Sciatic nerve (tissue), 2 donors: Measurements from ENCODE around the gene KRI1. TPM values are rescaled to one million over a fixed set of nuclear protein-coding genes. Genes with fewer than 3 reads are reported as not detected.
A peak's percentile ranks its signal among the peaks of the same experiment; 100 is the strongest.
"Not testable (repeated sequence)": the region's sequence is repeated elsewhere in the genome, so short reads cannot be mapped to it uniquely, and the experiment has no call there.

Experiments
- ATAC-seq: fragments of 200-7000 bp; cut with Tn5 transposase; one replicate; pipeline ENCODE4 v1.9.1; 2020; ENCODE audit warnings: mild to moderate bottlenecking, moderate library complexity
- DNase-seq: peaks from one replicate; pipeline ENCODE4 v3.0.0-alpha.2; 2020; ENCODE audit warnings: low spot score
- intact Hi-C: fragments of 100-400 bp; cut with DNase I; formaldehyde crosslinking; loops from one replicate; pipeline ENCODE4 v1.14.2; 2022
- total RNA-seq: library from RNA; stranded (reverse); fragmentation: NEBNext Ultra II Directional; extraction: Animal tissue kit (Norgen Biotek cat#: 25700); gene quantifications from one replicate; pipeline ENCODE4 v1.2.1, GENCODE V29; 2021
- donor health status: DM: no; HTN: no; CAD: no.
- donor health status: DM: no; HTN: no; CAD: no.

Gene KRI1
- total RNA-seq, 1 donor from 2014 or later, result 25.0 TPM

- ATAC-seq (peak; percentile 87), DNase-seq (peak; percentile 93)
- intact Hi-C loops, result loop anchor here (2.0 kb wide), 1 partner anchor 64 kb away; no protein-coding TSS in a partner anchor
Measured at GRCh38 chr19:10580979-10581631, 15.3 kb upstream of the KRI1 start.

GRCh38 chr19:10577951-10578350 lies 12.1 kb upstream of the KRI1 start:
- intact Hi-C loops, result no loop called here
- DNase-seq, result no peak
- no peak for ATAC-seq

GRCh38 chr19:10575011-10575716 lies 9.4 kb upstream of the KRI1 start:
- no peak for ATAC-seq
- intact Hi-C loops, result no loop called here

DNA sequence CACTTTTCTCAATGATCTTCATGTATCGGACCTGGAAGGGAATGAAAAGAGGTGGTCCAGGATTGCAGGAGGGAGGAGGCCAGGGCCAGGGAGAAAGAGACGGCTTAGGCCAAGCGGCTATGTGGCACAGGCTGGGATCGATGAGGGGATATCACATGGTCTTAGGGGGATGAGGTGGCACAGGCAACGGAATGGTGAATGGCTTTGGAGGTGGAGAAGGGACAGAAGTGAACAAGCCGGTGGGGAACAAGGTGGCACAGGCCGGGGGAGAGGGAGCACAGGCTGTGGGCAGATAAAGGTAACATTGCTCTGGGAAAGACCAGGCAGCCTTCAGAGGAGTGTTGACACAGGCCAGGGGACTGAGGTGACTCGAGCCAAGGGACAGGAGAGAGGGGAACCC lies 8.7 kb upstream of the KRI1 start:
- DNase-seq, result no peak
- ATAC-seq, result no peak
- intact Hi-C loops, result no loop called here

More at GRCh38 chr19:10575011-10575716, 9.4 kb upstream of the KRI1 start:
- no peak for DNase-seq

DNA sequence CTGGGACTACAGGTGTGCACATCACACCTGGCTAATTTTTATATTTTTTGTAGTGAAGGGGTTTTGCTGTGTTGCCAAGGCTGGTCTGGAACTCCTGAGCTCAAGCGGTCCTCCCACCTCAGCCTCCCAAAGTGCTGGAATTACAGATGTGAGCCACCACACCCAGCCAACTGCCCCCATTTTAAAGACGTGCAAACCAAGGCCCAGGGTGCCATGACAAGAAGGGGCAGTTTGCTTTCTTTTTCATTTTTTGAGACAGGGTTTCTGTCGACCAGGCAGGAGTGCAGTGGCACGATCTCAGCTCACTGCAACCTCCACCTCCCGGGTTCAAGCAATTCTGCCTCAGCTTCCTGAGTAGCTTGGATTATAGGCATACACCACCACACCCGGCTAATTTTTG lies 8.0 kb upstream of the KRI1 start:
- ATAC-seq, DNase-seq, intact Hi-C loops: not testable (repeated sequence)

DNA sequence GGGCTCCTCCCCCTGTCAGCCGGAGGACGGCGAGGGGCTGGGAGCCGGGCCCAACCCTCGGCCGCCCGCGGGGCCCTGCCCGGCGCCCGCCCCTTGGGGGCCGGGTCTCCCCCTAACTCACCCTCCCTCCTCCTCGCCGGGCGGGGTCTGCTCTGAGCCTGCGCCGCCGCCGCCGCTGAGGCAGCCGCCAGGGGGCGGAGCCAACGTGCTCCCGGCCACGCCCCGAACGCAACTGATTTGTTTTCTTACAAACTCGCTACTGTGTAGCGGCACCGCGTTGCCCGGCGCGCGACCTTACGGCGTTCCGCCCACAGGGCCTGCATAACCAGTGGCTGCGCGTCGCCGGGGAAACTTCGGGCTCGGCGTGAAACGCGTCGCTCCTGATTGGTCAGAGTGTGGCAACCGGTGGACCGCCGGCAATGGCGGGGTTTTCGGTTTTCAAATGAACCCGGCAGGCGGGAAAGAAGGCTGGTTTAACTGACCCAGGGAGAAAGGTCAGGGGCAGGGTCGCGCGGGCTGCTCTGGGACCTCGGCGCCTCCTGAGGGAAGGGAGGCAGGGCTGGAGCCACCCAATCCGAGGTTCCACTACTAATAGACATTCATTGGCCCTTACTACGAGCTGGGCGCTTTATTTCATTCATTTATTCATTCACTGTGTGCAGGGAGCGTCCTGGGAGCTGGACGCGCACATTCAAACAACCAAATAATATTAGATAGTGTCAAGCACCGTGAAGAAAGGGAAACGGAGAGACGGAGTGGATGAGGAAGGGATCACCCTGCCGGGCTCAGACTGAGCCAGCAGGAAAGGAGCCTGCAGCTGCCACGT lies 3.2 kb upstream of the KRI1 start, which contains the start of gene CDKN2D:
Gene CDKN2D (minus strand): TSS at position 154 of the 826 bp plus-strand sequence. CDS start 326 bp downstream, outside the sequence.
- DNase-seq (peak; percentile 100), ATAC-seq (peak; percentile 92)
- intact Hi-C loops, result loop anchor here (10.0 kb wide), 1 partner anchor 154 kb away; no protein-coding TSS in a partner anchor

DNA sequence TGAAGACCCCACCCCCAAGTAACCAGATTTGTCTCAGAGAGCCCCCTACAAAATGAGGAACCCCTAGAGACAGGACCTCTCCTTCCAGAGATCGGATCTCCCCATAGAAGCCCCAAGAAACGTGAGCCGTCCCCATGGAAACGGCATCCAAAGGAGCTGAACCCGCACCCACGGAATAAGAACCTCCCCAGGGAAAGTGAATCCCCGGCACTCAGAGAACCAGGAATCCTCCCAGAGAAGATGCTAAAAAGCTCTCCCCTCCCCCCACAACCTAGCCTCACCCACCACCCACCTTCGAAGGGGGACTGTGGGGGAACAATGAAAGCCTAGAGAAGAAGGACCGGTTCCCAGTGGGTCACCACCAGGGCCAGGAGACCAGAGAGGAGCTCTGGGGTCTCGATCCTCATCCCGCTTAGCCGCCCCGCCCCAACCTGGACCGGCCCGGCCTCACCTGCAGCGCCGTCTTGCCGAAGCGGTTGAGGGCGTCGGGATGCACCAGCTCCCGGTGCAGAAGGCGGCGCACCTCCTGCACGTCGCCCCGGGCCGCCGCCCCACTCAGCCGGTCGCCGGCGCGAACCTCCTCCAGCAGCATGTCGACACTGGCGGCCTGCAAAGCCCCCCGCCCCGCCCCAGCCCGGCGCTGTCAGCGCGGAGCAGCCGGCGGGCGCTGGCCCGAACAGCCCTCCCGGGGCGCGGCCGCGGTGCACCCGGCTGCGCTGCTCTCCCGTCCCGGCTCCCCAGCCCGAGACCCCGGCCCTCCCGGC lies 2.4 kb upstream of the KRI1 start:
- intact Hi-C loops, result loop anchor here (10.0 kb wide), 1 partner anchor 153 kb away; no protein-coding TSS in a partner anchor
- no peak for ATAC-seq
- DNase-seq, result peak; percentile 72

DNA sequence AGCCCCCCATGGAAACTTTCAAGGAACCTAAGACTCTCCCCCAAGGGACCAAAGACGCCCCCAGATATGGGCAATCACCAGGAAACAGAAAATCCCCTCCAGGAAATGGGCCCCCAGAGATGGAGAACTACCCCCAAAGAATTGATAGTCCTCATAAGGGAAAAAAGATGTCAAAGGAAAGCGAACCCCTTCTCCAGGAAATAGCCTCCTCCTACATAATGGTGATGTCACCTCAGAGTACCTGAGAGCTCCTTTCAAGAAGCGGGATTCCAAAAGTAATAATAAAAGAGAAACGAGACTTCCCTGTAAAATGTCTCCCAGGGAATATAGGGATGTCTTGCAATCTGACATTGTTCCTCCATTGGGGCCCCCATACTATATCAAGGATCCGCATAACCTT lies 1.8 kb upstream of the KRI1 start:
- no peak for DNase-seq
- intact Hi-C loops, result loop anchor here (10.0 kb wide), 1 partner anchor 153 kb away; no protein-coding TSS in a partner anchor
- ATAC-seq, result no peak

DNA sequence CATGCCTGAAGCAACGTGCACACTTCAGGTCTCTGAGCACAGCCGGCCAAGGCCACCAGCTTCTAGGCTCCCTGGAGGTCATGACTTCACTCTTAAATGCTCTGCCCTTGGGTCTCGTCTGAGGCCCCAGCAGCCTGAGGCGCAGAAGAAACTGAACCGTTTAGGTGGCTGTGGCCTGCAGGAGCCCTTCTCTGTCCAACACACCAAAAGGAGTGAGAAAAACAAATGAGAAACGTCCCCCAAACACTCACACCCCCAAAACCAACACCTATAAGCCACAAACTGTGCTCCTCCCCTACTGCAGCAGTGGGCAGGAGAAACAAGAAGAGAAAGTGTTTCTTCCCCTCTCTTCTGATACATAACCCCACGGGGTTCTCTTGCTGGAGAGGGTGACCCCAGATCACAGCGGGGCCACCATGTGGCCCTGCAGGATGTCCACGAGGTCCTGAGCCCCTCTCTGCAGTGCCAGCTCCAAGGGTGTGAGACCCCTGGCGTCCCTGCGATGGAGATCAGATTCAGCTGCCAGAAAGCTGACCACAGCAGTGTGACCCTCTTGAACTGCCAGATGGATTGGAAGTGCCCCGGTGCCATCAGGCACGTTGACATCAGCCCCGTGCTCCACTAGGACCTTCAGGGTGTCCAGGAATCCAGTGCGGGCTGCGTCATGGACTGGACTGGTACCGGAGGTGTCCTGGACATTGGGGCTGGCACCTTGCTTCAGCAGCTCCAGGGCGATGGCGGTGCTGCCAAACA lies 1.0 kb upstream of the KRI1 start:
- intact Hi-C loops, result loop anchor here (10.0 kb wide), 1 partner anchor 152 kb away; no protein-coding TSS in a partner anchor
- DNase-seq (no peak), ATAC-seq (no peak)

DNA sequence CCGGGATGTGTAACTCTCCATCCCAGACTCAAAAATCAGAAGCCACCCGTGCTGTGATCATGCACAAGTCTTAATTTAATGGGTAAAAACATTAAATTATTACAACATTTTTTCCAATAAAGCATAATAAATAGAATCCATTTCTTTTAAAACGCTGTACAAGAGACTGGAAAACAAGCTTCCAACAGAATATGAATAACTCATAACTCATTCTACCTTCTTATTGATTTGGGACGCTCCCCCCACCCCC lies 523 bp upstream of the KRI1 start:
- intact Hi-C loops, result loop anchor here (10.0 kb wide), 1 partner anchor 152 kb away; no protein-coding TSS in a partner anchor
- ATAC-seq, result no peak
- no peak for DNase-seq

DNA sequence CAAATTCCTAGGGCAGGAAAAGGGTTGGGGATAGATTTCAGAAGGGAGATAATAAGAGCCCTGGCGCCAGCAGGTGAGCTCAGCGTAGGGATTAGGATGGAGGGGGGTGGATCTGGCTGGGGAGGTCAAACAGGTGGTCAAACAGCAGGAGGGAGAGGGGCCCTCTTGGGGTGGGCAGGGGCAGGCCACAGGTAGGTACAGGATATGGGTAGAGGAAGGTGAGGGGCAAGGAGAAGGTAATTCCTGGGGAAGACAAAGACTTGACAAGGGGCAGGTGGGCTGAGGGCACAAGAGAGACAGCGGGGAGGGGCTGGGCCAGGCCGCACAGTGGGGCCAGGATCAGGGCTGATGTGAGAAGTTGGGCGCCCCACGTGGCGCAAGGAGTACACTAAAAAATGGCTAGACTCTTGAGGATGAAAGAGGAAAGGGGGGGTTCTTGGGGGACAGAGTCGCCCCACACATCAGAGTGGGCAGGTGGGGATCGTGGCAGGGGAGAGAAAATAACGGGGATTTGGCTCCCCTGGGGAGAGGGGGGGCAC lies 713 bp downstream of the KRI1 start:
- ATAC-seq, result peak; percentile 0
- intact Hi-C loops, result loop anchor here (10.0 kb wide), 1 partner anchor 150 kb away; no protein-coding TSS in a partner anchor
- DNase-seq, result peak; percentile 71

DNA sequence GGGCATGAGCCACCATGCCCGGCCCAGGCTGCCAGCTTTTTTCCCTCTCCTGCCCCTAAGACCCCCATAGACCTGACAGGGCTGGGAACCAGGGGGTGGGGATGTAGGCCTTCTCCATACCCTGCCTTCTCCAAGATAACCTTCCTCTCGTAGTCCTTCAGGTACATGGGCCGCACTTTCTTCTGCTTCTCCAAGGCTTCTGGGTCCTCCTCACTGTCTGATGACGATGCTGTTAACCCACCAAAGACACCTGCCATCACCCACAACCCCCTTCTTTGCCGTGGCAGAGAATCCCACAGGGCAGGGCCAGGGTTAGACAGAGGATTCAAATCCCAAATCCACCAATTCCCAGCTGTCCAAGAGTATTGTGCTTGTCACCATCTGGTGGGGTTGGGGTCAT lies 3.2 kb downstream of the KRI1 start:
- ATAC-seq (no peak), DNase-seq (no peak)
- intact Hi-C loops, result loop anchor here (10.0 kb wide), 1 partner anchor 148 kb away; no protein-coding TSS in a partner anchor

GRCh38 chr19:10560154-10560553 lies 5.7 kb downstream of the KRI1 start:
- DNase-seq (no peak), ATAC-seq (no peak)
- intact Hi-C loops, result loop anchor here (10.0 kb wide), 1 partner anchor 145 kb away; no protein-coding TSS in a partner anchor

DNA sequence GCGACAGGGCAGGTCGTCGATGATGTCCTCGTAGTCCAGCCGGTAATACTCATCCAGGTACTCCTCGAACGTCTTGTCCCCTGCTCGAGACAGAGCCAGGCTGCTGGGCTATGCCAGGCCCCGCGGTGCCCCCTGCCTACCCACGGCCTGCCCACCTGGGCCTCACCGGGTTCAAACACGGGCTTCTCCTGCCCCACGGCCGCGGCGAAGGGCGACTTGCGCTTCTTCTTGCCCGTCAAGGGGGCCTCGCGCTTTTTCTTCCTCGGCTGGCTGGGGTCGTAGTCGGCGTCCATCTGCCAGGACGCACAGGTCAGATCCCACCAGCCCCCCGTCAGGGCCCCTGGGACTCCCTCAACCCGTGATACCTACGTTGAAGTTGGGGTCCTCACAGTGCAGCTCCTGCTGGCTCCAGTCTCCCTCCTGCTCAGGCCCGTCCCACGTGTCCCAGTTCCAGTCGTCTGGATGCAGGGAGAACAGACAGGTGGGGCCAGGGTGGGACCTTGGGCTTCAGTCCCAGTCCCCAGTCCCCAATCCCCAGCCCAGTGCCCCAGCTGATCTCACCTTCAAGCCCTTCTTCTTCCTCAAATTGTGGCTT lies 8.1 kb downstream of the KRI1 start:
- intact Hi-C loops, result no loop called here
- no peak for DNase-seq

DNA sequence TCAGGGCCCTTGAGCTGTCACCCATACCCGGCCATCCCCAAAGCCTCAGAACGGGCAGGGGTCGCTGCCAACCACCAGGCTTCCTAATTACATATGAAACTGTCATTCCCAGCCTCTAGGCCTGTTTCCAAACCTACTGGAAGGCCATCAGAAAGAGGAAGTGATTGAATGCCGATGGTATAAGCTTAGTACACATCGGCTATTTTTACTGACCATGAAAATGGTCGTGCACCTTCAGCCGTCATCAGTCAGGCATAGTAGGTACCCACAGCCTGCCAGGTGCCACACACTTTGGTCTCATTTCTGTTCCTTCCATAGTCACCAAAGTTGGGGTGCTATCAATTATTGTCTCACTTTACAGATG lies 10.2 kb downstream of the KRI1 start:
- ATAC-seq, result no peak
- intact Hi-C loops, result no loop called here
- DNase-seq, result no peak

More for the DNA sequence above, 8.1 kb downstream of the KRI1 start:
- no peak for ATAC-seq

- no peak for DNase-seq
- no peak for ATAC-seq
- intact Hi-C loops, result no loop called here
Measured at GRCh38 chr19:10554760-10555609, 10.8 kb downstream of the KRI1 start.
